ENCODE measurements around the gene PCID2.
"Not testable (repeated sequence)": the region's sequence is repeated elsewhere in the genome, so short reads cannot be mapped to it uniquely, and the experiment has no call there.

PCID2 gene

GRCh38 chr13:113208421-113209335 lies at the start of gene PCID2:
TSS of gene PCID2 (minus strand) at chr13:113208669. CDS start at chr13:113208634, 35 bp downstream.
- DNase-seq (ENCODE audit: low spot score): peak; percentile 91

GRCh38 chr13:113257908-113258307 lies 49.4 kb upstream of the PCID2 start:
- not testable (repeated sequence) for DNase-seq (ENCODE audit: low spot score)

DNA sequence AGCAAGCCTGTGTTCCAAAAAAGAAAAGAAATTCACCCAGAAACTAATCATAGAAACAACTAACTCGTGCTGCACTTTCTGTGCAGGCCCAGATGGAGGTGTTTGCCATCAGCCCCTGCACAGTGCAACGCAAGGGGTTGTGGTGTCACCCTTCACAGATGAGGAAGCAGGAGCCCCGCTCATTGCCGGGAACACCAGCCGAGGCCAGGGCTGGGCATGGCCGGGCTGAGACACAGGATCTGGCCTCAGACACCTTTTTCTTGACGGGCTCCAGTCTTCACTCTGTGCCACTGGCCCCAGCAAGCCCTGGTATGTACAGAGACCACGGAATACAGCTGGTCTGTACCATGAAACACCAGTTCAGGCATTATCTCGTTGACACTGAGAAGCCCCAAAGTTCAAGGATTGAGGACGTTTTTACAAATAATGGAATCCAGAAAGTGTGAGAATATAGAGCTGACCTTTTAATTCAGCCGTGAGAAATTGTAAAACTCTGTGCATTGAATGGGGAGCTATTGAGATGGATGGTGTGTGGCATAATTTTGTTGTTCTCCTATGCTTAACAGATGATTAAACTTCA lies 44.1 kb upstream of the PCID2 start:
- no peak for DNase-seq (ENCODE audit: low spot score)

DNA sequence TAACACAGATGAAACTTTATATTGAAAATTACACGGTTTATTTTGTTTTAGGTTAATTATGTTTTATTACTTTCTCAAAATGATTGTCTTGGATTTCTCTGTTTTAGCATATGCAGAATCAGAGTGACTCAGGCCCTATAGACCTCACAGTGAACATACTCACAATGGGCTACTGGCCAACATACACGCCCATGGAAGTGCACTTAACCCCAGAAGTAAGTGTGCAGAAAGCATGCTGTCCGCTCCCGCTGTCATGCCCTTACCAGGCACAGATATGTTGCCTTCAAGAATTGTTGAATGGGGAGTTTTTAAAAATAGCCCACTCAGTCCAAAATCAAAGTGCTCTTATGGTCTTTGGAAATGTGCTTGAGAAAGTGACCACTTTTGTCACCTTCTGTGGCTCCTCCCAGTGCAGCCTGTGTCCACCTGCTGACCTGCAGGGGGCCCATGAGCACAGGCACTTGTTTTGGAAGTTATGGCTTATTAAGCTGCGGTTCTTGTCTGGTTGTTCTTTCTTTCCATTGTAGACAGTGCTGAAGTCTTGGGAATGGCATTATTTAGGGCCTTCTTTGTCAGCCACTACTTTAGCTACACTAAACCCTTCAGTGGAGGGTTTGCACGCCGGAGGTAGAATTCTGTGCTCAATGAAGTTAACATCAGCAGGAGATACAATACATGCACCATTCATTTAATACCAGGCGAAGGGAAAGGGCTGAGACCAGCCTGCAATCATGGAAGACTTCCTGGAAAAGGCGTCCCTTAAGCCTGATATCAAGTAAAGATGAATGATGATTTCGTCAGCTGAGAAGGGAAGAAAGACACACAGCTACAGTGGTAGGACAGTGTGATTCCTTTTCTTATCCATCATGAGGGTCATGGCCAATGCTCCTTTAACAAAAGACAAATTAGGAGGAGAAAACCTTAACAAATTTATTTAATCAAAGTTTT lies 37.7 kb upstream of the PCID2 start:
- DNase-seq (ENCODE audit: low spot score): no peak

DNA sequence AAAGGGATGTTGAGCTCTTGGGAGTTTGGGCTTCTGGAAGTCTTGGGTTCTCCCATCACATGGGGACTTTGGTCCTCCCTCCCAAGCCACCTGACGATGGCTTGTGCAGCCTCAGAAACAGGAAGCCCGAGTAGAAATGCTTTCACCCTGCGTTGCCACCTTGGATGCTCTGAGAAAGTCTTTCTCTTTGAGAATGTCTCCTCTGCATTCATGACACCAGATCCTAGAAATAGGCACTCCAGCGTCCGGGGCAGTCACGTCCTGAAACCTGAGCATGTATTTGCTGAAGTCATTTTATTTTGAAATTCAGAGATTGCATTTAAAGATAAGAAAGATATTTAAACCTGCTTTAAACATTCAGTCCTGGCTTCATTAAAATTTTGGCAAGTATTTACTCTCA lies 35.4 kb upstream of the PCID2 start:
- no peak for DNase-seq (ENCODE audit: low spot score)

- DNase-seq (ENCODE audit: low spot score): not testable (repeated sequence)
These were observed 33.2 kb upstream of the PCID2 start for GRCh38 chr13:113241623-113242022.

DNA sequence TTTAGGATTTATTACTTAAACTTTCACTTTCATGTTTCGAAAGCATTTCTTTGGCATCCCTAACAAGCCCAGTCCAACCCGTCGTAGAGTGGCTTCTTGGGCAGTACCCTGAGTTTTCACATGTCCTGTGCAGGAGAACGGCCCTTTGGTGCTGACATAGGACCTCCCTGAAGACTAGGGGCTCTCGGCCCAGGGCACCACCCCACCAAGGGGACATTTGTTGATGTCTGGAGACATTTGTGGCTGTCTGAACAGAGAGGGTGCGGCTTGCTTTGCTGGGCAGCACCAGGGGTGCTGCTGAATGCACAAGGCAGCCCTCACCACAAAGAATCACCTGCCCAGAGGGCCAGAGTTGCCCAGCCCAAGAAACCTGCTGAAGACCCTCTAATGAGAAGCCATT lies 31.5 kb upstream of the PCID2 start:
- DNase-seq (ENCODE audit: low spot score): no peak

DNA sequence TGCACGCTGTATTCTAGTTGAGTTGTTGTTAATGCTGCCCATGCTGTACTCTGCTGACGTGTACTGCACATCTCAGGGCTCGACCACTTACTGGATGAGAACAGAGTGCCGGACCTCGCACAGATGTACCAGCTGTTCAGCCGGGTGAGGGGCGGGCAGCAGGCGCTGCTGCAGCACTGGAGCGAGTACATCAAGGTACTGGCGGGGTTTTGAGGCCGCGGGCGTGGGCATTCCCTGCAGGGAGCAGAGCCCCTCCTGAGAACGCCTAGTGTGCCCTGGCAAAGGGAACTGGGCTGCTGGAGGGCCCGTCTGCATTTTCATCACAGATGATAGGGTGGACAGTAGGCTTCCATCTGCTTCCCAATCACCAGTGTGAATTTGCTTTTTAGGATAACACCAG lies 30.9 kb upstream of the PCID2 start:
- no peak for DNase-seq (ENCODE audit: low spot score)

DNA sequence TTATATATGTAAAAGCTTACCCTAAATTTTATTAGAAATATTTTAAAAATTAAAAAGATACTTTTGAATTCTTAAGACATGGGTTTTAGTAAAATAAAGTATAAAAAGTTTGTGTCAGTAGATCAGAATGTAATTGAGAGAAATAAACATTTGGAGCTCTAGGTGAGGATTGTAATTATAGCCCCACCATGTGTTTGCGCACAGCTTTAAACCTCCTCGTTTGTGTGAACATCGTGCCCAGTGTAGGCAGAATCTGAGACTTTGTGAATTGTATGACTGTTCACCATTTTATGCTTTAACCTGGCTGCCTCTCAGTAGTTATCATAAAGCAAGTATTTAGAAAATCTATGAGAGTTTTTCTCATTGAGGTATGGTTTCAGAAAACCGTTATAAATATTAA lies 30.1 kb upstream of the PCID2 start:
- DNase-seq (ENCODE audit: low spot score): peak; percentile 13

GRCh38 chr13:113233101-113233500 lies 24.6 kb upstream of the PCID2 start:
- DNase-seq (ENCODE audit: low spot score): no peak

- DNase-seq (ENCODE audit: low spot score): no peak
These were observed 23.9 kb upstream of the PCID2 start for GRCh38 chr13:113232208-113233003.

DNA sequence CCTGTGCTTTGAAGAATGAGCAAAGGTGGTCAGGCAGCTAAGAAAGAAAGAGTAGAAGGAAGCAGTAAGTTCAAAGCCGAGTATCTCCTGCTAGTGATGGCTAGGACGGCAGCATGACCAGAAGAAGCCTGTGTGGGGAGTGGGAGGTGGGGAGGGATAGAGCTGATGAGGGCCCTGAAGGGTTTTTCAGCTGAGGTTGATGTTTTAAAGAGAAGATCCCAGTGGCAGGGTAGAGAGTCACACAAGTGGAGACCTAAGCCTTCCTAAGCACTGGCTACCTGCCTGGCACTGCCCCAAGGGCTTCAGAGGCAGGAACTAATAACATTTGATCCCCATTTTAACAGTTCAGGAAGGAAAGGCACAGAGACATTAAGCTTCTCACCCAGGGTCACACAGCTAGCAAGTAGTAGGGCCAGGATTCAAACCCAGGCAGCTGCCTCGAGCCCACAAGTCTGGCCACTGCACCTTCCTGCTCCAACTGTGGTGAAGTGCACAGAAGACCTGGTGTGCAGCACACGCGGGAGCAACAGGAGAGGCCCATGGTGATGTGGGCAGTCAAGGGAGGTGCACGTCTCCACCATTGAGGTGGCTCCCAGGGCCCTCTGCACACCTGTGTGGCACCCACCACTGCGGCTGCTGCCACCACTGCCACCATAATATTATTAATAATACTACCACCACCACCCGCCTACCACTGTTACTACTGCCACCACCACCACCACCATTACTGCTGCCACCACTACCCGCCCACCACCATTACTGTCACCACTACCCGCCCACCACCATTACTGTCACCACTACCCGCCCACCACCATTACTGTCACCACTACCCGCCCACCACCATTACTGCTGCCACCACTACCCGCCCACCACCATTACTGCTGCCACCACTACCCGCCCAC lies 23.1 kb upstream of the PCID2 start:
- no peak for DNase-seq (ENCODE audit: low spot score)

DNA sequence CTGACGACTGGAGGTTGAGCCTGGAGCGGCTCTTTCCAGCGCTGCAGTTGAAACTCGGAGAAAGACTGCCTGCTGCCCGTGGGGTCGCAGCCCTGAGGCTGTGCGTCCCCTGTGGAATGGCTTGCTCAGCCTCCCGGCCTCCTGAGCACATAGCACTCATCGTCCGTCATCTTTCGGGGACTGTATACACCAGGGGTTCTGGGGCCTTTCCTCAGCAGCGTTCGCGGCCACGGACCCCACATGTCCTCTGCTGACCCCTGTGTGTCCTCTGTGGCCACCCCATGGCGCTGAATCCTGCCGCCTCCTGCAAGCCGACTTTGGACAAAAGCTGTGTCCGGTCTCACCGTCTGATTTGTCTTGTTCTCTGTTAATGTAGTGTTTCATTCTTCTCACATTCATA lies 21.3 kb upstream of the PCID2 start:
- DNase-seq (ENCODE audit: low spot score): no peak

DNA sequence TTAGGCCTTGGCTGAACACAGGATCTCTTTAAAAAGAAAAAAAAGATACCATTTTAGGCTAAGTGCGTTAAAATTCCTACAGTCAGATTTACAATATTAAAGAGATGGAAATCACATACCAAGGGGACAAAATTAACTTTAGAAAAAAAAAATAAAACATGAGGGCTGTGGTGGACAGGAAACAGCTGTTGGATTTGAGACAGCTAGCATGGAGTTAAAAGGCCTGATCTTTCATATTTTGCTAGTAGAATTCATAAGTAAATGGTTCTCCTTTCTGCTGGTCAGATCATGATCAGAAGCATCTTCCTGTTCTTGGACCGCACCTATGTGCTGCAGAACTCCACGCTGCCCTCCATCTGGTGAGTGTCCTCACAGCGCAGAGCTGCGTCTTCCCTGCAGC lies 20.7 kb upstream of the PCID2 start:
- DNase-seq (ENCODE audit: low spot score): no peak

DNA sequence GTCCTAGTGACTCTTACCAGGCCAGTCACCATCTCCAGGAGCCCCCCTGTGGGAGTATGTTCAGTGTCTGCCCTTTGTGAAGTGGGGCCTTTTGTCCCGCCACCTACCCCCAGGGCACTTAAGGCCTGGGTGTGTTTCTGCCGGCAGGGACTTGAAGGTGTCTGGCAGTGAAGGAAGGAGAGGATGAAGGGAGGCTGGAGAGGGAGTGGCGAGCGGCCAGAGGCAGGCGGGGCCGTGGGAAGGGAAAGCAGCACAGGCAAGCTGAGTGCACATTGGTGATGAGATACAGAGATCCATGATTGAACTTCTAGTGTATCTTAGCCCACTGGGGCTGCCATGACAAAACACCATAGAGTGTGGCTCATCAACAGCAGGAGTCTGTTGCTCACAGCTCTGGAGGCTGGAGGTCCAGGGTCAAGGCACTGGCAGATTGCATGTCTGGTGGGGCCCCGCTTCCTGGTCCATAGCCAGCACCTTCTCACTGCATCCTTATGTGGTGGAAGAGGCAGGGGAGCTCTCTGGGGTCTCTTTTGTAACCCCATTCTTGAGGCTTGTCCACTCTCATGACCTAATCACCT lies 18.5 kb upstream of the PCID2 start:
- no peak for DNase-seq (ENCODE audit: low spot score)

GRCh38 chr13:113225515-113225914 lies 17.0 kb upstream of the PCID2 start:
- no peak for DNase-seq (ENCODE audit: low spot score)

- DNase-seq (ENCODE audit: low spot score): no peak
These were observed 16.0 kb upstream of the PCID2 start for GRCh38 chr13:113224486-113224885.

DNA sequence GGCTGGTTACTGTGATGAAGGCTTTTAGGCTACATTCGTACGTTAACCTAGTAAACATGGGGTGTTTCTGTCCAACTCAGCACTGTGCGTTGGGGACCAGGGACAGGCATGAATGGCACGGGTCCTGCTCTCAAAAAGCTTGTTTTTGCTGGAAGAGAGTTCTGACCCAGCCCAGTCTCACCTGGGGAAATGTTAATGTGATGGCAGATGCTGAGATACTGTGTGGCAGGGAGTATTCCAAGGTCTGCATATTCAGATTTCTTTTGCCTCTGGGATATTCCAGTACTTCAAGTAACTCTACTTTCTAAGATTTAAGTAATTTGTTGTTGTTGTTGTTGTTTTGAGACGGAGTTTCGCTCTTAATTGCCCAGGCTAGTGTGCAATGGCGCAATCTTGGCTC lies 14.6 kb upstream of the PCID2 start:
- no peak for DNase-seq (ENCODE audit: low spot score)

- no peak for DNase-seq (ENCODE audit: low spot score)
These were observed 12.4 kb upstream of the PCID2 start for GRCh38 chr13:113220877-113221276.

DNA sequence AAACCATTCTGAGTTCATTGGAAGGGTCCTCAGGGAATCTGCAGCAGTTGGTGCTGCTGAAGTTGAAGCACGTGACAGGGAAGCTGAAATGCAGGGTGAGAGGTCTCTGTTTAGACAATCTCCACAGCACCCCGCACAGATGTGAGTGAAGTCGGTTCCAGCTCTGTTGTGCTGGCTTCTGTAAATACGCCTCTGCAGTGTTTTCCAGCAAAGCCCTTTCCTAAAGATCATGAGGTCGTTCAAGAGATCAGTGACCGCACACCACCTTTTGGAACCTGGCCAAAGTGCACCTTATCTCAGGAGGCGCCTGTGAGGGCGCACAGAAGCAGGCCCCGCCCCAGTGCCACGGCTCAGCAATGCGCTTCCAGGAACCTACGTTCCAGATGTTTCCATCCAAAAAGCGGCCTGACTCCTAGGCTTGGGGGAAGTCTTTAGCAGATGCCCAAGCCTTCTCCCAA lies 11.7 kb upstream of the PCID2 start:
- DNase-seq (ENCODE audit: low spot score): no peak
